C4-2B (cell line): ENCODE results near the gene SEMA5B.

ENCODE experiments used
- H3K27ac ChIP-seq: fragments of 450-650 bp; 2 replicates; pipeline ENCODE4 v1.5.1; 2017
- CTCF ChIP-seq: fragments of 450-650 bp; conservative IDR thresholded peaks from 2 replicates; pipeline ENCODE4 v1.5.1; 2017; ENCODE audit warnings: mild to moderate bottlenecking
- ZFX ChIP-seq: fragments of 450-650 bp; IDR thresholded peaks from 2 replicates; pipeline ENCODE4 v1.6.1; 2017

The SEMA5B gene

GRCh38 chr3:122934251-122934650 is 93.3 kb downstream of the SEMA5B start:
- no peak for TF ChIP-seq CTCF
- TF ChIP-seq ZFX, result no peak

GRCh38 chr3:122932251-122932967 is 95.2 kb downstream of the SEMA5B start:
- H3K27ac ChIP-seq, result no peak overlapping the region; the same call in 1 of the 2 replicates

More at GRCh38 chr3:122934251-122934650, 93.3 kb downstream of the SEMA5B start:
- H3K27ac ChIP-seq, result no peak overlapping the region

GRCh38 chr3:122931636-122932035 is 95.9 kb downstream of the SEMA5B start:
- TF ChIP-seq ZFX (no peak), CTCF (no peak)
- H3K27ac ChIP-seq, result no peak overlapping the region

More at GRCh38 chr3:122932251-122932967, 95.2 kb downstream of the SEMA5B start:
- no peak for TF ChIP-seq CTCF

- TF ChIP-seq ZFX, result no peak
- no peak for TF ChIP-seq CTCF
- no peak overlapping the region for H3K27ac ChIP-seq
These were observed 97.2 kb downstream of the SEMA5B start for GRCh38 chr3:122930063-122930997.

GRCh38 chr3:122929188-122930062 is 98.1 kb downstream of the SEMA5B start:
- no peak overlapping the region for H3K27ac ChIP-seq

More at GRCh38 chr3:122929188-122930062, 98.1 kb downstream of the SEMA5B start:
- TF ChIP-seq ZFX (no peak), CTCF (no peak)
